Body of pancreas (tissue), 4 donors: ENCODE measurements around the gene TRAFD1.

Experiments
- POLR2A ChIP-seq, 3 donors: fragments of 450-650 bp; IDR thresholded peaks; one replicate each; pipeline ENCODE4 v1.6.1; 2016; ENCODE audit warnings: antibody characterized with exemption in 3 of 3, mild to moderate bottlenecking in 2 of 3
- TF ChIP-seq, protein P1 (sequence below), 7 experiments: fragments of 450-650 bp in 4 of 7; fragments of 200-600 bp in 3 of 7; sonication (generic) in 3 of 7; IDR thresholded peaks; one replicate each; pipeline ENCODE4 v1.5.1; 2016 to 2019; ENCODE audit warnings: antibody characterized with exemption in 7 of 7

- TF ChIP-seq, protein P1, sequence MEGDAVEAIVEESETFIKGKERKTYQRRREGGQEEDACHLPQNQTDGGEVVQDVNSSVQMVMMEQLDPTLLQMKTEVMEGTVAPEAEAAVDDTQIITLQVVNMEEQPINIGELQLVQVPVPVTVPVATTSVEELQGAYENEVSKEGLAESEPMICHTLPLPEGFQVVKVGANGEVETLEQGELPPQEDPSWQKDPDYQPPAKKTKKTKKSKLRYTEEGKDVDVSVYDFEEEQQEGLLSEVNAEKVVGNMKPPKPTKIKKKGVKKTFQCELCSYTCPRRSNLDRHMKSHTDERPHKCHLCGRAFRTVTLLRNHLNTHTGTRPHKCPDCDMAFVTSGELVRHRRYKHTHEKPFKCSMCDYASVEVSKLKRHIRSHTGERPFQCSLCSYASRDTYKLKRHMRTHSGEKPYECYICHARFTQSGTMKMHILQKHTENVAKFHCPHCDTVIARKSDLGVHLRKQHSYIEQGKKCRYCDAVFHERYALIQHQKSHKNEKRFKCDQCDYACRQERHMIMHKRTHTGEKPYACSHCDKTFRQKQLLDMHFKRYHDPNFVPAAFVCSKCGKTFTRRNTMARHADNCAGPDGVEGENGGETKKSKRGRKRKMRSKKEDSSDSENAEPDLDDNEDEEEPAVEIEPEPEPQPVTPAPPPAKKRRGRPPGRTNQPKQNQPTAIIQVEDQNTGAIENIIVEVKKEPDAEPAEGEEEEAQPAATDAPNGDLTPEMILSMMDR (IDR thresholded peaks at IDR 0.05), result no peak
- no peak for TF ChIP-seq POLR2A (IDR thresholded peaks at IDR 0.05)
These were observed 8.1 kb downstream of the TRAFD1 start for GRCh38 chr12:112133418-112133817.
